K562 (cell line): Measurements from ENCODE around the gene CDKN1B. TPM values are rescaled to one million over a fixed set of nuclear protein-coding genes. Genes with fewer than 3 reads are reported as not detected.
A peak's percentile ranks its signal among the peaks of the same experiment; 100 is the strongest.

ENCODE experiments used
- FOXM1 ChIP-seq, 2 experiments: fragments of 450-650 bp in 1 of 2; sonication (generic) in 1 of 2; formaldehyde crosslinking in 1 of 2; IDR thresholded peaks; 2 replicates each; pipeline versions ENCODE4 v1.6.1 to v1.9.0; 2017 to 2022; ENCODE audit warnings: low read depth in 2 of 2, mild to moderate bottlenecking in 2 of 2, missing genetic modification reagents in 1 of 2, moderate library complexity in 1 of 2
- GTF2E2 ChIP-seq: fragments of 200-800 bp; sonication (Bioruptor generic); IDR thresholded peaks from 2 replicates; pipeline ENCODE4 v1.6.1; 2016; ENCODE audit warnings: missing genetic modification characterization, missing compliant biosample characterization
- LCOR ChIP-seq: sonication (generic); formaldehyde crosslinking; IDR thresholded peaks from 2 replicates; pipeline ENCODE4 v1.8.0; 2022; ENCODE audit warnings: mild to moderate bottlenecking, missing genetic modification reagents
- POLR2G ChIP-seq: fragments of 200-400 bp; formaldehyde crosslinking; IDR thresholded peaks from 2 replicates; pipeline ENCODE4 v1.6.1; 2017; ENCODE audit warnings: low read depth, mild to moderate bottlenecking, antibody characterized with exemption, low read length, moderate library complexity
- SAP30 ChIP-seq: fragments of 200-600 bp; sonication (generic); IDR thresholded peaks from 2 replicates; pipeline ENCODE4 v1.6.1; 2012; ENCODE audit warnings: borderline replicate concordance, low read depth, mild to moderate bottlenecking, moderate library complexity, low read length, control low read depth, inconsistent platforms; ENCODE audit not compliant: insufficient read depth, poor library complexity, severe bottlenecking
- TAF9B ChIP-seq: fragments of 450-650 bp; IDR thresholded peaks from 2 replicates; pipeline ENCODE4 v1.6.1; 2018; ENCODE audit warnings: mild to moderate bottlenecking; ENCODE audit not compliant: partially characterized antibody
- ZC3H8 ChIP-seq: fragments of 450-650 bp; IDR thresholded peaks from 2 replicates; pipeline ENCODE4 v1.6.1; 2017
- ZKSCAN8 ChIP-seq: fragments of 200-800 bp; sonication (Bioruptor generic); IDR thresholded peaks from 2 replicates; pipeline ENCODE4 v1.6.1; 2016; ENCODE audit warnings: missing genetic modification characterization, missing compliant biosample characterization
- polyA plus RNA-seq, 8 experiments: library from polyadenylated mRNA; depleted of rRNA in 4 of 8; stranded (reverse) in 5 of 8; unstranded in 3 of 8; fragments of >200 nt; fragmentation: Nextera tagmentation in 2 of 8; fragmentation: Illumina TruSeq in 1 of 8; extraction: Ambion mirVana in 2 of 8; extraction: Trizol in 1 of 8; gene quantifications; 2 replicates each; pipeline versions ENCODE4 v1.2.1 to v1.2.3, GENCODE V29; 2011 to 2014; ENCODE audit warnings: inconsistent platforms in 1 of 8, missing spikeins in 1 of 8
- total RNA-seq, 7 experiments: library from RNA; depleted of rRNA in 6 of 7; stranded (reverse); fragments of >200 nt in 6 of 7; fragmentation: Illumina TruSeq in 2 of 7; extraction: Trizol in 2 of 7; gene quantifications; 2 replicates each; pipeline versions ENCODE4 v1.2.1 to v1.2.3, GENCODE V29; 2011 to 2021; ENCODE audit warnings: low replicate concordance in 1 of 7
- TF ChIP-seq, protein P1 (sequence below): fragments of 450-650 bp; IDR thresholded peaks from 2 replicates; pipeline ENCODE4 v1.6.1; 2016; ENCODE audit warnings: low read depth, mild to moderate bottlenecking, moderate library complexity
- TF ChIP-seq, protein P2 (sequence below), 2 experiments: fragments of 150-350 bp in 1 of 2; IDR thresholded peaks; 2 replicates each; pipeline ENCODE4 v1.6.1; 2012 to 2016; ENCODE audit warnings: low read depth in 2 of 2, low read length in 2 of 2, mild to moderate bottlenecking in 1 of 2, moderate library complexity in 1 of 2
- TF ChIP-seq, protein P3 (sequence below): IDR thresholded peaks from 2 replicates; pipeline ENCODE4 v1.6.1; 2016; ENCODE audit warnings: missing genetic modification characterization, missing compliant biosample characterization

The CDKN1B gene
- total and polyA plus RNA-seq, 9 of the 15 experiments (the other 6 are each of a cell fraction or from before 2014, with no cell fraction given) = 2.6 to 35.2 (median 15.5) TPM

DNA sequence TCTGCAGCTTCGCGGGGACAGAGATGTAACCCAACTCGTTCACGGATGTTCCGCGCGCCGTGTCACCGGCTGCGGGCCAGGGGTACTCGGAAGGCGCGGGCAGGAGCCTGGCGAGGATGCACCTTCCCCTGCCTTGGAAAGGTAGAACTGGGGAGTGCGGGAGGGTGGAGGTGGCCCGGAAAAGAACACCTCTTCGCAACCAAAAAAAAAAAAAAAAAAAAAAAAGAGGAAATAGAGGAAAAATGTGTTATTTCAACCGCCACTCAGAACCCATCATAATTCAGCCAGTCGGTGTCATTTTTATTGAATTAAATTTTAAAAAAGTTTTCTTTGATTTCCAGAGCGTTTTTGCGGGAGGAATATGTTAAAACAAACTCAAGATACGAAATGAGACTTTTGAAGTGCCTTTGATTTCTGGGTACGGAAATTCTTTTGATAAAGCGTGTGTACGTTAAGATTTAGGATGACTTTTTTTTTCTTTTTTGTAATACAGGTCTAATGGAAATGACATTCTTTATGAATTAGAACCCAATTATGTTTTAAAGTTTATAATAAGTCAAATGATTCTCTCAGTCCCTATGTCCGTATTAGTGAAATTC, 8.9 kb downstream of the CDKN1B start (continued):
- TF ChIP-seq, protein P1, sequence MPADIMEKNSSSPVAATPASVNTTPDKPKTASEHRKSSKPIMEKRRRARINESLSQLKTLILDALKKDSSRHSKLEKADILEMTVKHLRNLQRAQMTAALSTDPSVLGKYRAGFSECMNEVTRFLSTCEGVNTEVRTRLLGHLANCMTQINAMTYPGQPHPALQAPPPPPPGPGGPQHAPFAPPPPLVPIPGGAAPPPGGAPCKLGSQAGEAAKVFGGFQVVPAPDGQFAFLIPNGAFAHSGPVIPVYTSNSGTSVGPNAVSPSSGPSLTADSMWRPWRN = 0 out of 2 replicates have a peak, but pooled peaks have one; percentile 0
- TF ChIP-seq LCOR (CRISPR knock-in tag) (peak; percentile 6; the same call in 1 of the 2 replicates), ZKSCAN8 (CRISPR knock-in tag) (no peak), ZC3H8 (no peak), POLR2G (peak; percentile 82), TAF9B (peak; percentile 38), GTF2E2 (tag) (peak; percentile 84), FOXM1 (IDR thresholded peaks at IDR 0.05; ENCODE audit: low read depth) (no peak), FOXM1 (CRISPR knock-in tag; IDR thresholded peaks at IDR 0.05; ENCODE audit: low read depth) (0 out of 2 replicates have a peak, but pooled peaks have one; percentile 20), SAP30 (peak; percentile 54)
- TF ChIP-seq, protein P2, sequence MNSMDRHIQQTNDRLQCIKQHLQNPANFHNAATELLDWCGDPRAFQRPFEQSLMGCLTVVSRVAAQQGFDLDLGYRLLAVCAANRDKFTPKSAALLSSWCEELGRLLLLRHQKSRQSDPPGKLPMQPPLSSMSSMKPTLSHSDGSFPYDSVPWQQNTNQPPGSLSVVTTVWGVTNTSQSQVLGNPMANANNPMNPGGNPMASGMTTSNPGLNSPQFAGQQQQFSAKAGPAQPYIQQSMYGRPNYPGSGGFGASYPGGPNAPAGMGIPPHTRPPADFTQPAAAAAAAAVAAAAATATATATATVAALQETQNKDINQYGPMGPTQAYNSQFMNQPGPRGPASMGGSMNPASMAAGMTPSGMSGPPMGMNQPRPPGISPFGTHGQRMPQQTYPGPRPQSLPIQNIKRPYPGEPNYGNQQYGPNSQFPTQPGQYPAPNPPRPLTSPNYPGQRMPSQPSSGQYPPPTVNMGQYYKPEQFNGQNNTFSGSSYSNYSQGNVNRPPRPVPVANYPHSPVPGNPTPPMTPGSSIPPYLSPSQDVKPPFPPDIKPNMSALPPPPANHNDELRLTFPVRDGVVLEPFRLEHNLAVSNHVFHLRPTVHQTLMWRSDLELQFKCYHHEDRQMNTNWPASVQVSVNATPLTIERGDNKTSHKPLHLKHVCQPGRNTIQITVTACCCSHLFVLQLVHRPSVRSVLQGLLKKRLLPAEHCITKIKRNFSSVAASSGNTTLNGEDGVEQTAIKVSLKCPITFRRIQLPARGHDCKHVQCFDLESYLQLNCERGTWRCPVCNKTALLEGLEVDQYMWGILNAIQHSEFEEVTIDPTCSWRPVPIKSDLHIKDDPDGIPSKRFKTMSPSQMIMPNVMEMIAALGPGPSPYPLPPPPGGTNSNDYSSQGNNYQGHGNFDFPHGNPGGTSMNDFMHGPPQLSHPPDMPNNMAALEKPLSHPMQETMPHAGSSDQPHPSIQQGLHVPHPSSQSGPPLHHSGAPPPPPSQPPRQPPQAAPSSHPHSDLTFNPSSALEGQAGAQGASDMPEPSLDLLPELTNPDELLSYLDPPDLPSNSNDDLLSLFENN (IDR thresholded peaks at IDR 0.05; ENCODE audit: low read depth in 2 of 2, low read length in 2 of 2) = peak in 1 of 2 experiments; percentile 4; a peak in 1 of 4 replicates
- TF ChIP-seq, protein P3, sequence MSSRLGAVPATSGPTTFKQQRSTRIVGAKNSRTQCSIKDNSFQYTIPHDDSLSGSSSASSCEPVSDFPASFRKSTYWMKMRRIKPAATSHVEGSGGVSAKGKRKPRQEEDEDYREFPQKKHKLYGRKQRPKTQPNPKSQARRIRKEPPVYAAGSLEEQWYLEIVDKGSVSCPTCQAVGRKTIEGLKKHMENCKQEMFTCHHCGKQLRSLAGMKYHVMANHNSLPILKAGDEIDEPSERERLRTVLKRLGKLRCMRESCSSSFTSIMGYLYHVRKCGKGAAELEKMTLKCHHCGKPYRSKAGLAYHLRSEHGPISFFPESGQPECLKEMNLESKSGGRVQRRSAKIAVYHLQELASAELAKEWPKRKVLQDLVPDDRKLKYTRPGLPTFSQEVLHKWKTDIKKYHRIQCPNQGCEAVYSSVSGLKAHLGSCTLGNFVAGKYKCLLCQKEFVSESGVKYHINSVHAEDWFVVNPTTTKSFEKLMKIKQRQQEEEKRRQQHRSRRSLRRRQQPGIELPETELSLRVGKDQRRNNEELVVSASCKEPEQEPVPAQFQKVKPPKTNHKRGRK (tag) = peak; percentile 49; the same call in 1 of the 2 replicates
- TF ChIP-seq, all 486 proteins: peak for 15
